VCaP (cell line): ENCODE results near the gene NLK.

Experiments
- H3K27ac ChIP-seq: fragments of 450-650 bp; 2 replicates; pipeline ENCODE4 v1.5.1; 2017
- TF ChIP-seq, protein P1 (sequence below): fragments of 450-650 bp; conservative IDR thresholded peaks from 2 replicates; pipeline ENCODE4 v1.5.1; 2017; ENCODE audit warnings: mild to moderate bottlenecking, moderate library complexity

NLK gene

DNA sequence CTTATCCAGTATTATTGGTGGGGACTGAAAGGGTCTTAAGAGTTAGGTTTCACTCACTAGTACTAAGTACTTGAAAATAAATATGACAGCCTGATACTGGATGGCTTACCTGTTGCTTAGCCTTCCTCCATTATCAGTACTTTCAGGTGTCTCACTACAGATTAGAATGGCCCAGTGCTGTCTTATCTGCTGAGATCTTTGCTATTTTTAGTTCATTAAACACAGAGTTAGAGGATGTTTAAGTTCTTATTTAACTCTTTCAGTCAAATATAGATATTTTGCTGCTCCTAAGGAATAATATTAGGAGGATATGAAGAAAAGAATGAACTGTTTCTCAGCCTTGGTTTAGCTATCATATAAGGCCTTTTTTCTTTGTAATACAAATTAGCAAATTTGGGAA is 74.8 kb downstream of the NLK start:
- TF ChIP-seq, protein P1, sequence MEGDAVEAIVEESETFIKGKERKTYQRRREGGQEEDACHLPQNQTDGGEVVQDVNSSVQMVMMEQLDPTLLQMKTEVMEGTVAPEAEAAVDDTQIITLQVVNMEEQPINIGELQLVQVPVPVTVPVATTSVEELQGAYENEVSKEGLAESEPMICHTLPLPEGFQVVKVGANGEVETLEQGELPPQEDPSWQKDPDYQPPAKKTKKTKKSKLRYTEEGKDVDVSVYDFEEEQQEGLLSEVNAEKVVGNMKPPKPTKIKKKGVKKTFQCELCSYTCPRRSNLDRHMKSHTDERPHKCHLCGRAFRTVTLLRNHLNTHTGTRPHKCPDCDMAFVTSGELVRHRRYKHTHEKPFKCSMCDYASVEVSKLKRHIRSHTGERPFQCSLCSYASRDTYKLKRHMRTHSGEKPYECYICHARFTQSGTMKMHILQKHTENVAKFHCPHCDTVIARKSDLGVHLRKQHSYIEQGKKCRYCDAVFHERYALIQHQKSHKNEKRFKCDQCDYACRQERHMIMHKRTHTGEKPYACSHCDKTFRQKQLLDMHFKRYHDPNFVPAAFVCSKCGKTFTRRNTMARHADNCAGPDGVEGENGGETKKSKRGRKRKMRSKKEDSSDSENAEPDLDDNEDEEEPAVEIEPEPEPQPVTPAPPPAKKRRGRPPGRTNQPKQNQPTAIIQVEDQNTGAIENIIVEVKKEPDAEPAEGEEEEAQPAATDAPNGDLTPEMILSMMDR, result no peak
- H3K27ac ChIP-seq, result no peak overlapping the region

DNA sequence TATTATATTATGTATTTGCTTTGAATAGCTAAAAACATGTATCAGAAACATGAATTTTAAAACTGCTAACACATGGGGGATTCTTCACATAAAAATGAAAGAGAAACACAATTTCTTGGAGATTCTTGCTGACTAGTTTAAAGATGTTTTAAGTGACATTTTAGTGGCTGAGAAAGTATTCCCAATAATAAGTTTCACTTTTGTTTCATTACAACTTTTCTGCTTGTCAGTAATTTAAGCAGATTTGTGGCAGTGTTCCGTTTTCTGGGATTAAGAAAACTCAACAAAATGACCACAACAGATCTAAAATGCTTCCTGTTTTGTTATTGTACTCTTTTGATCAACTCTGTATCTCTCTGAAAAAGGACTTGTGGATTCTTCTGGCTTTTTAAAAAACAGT is 75.9 kb downstream of the NLK start:
- TF ChIP-seq, protein P1, result no peak
- no peak overlapping the region for H3K27ac ChIP-seq

DNA sequence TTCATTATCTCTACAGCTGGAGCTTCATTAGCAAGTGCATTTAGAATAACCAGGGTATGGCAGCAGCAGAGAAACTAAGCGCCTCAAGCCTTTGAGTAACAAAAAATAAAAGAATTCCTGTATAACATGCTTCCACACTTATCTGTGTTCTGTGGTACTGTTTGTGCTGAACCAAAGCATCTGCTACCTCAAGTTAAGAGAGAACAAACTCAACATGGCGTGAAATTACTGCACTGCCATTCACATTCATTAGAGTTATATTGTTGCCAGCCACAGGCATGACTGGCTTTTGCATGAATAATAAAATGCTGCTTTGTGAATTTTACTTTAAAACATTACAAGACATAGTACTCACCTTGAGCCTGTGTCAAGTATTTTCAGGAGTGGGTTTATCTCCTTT is 76.6 kb downstream of the NLK start:
- H3K27ac ChIP-seq, result no peak overlapping the region
- TF ChIP-seq, protein P1, result no peak

DNA sequence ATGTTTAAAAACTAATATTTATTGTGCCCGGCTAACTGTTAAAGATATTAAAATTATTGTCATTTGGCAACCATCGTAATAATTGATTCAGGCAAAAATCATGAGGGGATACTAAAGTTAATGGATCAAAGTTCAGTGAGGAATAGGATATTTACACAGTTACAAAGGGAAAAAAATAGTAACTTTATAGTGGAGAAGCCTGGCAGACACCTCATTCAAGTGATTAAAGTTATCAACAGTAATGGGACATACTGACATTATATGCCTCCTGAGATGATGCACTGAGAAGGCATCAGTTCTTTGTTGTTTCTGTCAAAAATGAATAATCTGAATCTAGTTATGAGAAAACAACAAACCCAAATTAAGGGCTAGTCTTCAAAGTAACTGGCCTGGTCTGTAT is 77.1 kb downstream of the NLK start:
- no peak overlapping the region for H3K27ac ChIP-seq
- TF ChIP-seq, protein P1, result no peak

DNA sequence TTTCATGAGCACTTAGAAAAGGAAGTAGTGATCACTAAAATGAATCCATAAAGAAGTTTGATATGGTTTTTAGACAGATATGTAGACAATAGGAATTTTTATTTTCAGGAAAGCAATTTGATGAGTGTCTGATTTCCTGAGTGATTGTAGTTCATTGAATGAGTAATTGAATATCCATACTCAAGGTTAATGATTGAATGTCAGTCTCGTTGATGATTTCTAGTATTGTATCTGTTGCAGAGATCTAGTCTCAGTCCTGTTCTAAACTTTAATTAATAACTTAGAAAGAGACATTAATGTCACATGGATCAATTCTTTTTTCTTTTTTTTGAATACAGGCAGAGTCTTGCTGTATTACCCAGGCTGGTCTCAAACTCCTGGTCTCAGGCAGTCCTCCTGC is 78.3 kb downstream of the NLK start:
- TF ChIP-seq, protein P1, result no peak
- no peak overlapping the region for H3K27ac ChIP-seq

DNA sequence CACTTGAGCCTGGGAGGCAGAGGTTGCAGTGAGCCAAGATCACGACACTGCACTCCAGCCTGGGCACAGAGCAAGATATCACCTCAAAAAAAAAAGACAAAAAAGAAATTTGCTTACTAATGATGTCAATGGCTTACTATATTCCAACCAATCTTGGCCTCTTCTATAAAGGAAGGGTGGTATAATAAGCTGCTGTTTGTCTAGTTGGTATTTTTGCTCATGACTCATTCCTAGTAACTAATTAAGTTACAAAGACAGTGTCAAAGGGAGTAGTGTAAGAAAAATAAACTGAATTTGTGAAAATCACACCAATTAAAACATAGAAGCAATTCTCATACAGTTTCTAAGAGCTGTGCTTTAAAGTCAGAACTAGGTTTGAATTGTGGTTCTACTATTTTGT is 82.5 kb downstream of the NLK start:
- TF ChIP-seq, protein P1, result no peak
- H3K27ac ChIP-seq, result no peak overlapping the region

DNA sequence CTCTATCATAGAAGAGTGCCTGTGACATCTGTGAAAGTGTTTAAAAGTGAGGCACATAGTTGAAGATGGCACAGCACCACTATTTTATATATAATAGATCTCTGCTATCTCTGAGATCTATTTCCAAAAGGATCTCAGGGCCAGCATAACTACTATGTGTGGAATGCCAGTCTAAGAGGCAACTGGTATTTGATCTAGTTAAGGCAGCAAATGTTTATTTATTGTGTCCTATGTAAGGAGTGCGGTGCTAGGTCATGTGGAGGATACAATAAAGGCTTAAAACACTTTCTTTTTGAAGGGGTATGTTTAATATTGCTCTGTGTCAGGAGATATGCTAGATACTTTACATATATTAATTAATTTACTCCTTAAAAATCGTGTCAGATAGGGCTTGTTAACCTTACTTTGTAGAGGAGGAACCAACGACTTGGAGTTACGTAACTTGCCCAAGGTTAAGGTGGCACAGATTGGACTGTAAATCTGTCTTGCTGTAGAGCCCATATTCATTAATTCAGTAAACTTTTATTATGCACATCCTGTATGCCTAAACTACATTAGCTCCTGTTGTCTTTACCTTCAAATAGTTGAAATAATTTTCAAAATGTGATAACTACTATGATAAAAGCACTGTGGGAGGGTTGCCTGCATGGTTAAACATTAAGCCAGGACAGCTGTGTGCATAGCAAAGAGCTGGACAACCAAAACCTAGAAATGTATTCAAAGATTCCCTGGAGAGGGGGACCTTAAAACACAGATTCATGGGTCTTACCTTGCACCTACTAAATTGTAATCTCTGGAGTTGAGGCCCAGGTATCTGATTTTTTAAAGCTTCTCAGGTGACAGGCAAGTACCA is 83.3 kb downstream of the NLK start:
- no peak overlapping the region for H3K27ac ChIP-seq
- TF ChIP-seq, protein P1, result no peak
